Endodermal cell (in vitro differentiated cells): ENCODE data around the gene GRM6. TPM values are rescaled to one million over a fixed set of nuclear protein-coding genes. Genes with fewer than 3 reads are reported as not detected.

Experiments used
- DNase-seq: peaks from one replicate; pipeline ENCODE4 v3.0.0-alpha.2; 2017
- H3K27ac ChIP-seq: 2 replicates; pipeline ENCODE4 v1.5.1; 2013; ENCODE audit warnings: mild to moderate bottlenecking, low read depth, low read length, moderate library complexity
- H3K27me3 ChIP-seq: 2 replicates; pipeline ENCODE4 v1.6.1; 2013; ENCODE audit warnings: mild to moderate bottlenecking, low read length, moderate library complexity; ENCODE audit not compliant: insufficient read depth, control insufficient read depth, poor library complexity, severe bottlenecking
- H3K36me3 ChIP-seq: 2 replicates; pipeline ENCODE4 v1.7.0; 2013; ENCODE audit warnings: mild to moderate bottlenecking, low read length, moderate library complexity; ENCODE audit not compliant: control insufficient read depth, insufficient read depth
- H3K4me1 ChIP-seq: one replicate; pipeline ENCODE4 v1.7.0; 2013; ENCODE audit warnings: low read length; ENCODE audit not compliant: control insufficient read depth, insufficient read depth
- H3K4me3 ChIP-seq: 2 replicates; pipeline ENCODE4 v1.5.1; 2013; ENCODE audit warnings: mild to moderate bottlenecking, low read length, moderate library complexity
- H3K9ac ChIP-seq: 2 replicates; pipeline ENCODE4 v1.6.1; 2013; ENCODE audit warnings: mild to moderate bottlenecking, low read length, moderate library complexity; ENCODE audit not compliant: poor library complexity, severe bottlenecking; ENCODE audit errors: extremely low read depth
- H3K9me3 ChIP-seq: 2 replicates; pipeline ENCODE4 v1.6.1; 2013; ENCODE audit warnings: mild to moderate bottlenecking, low read length, moderate library complexity; ENCODE audit not compliant: control insufficient read depth
- H3K27ac Mint-ChIP-seq: 2 replicates; pipeline ENCODE4 v1.8.0; 2020; ENCODE audit warnings: mixed read lengths
- H3K27me3 Mint-ChIP-seq: 2 replicates; pipeline ENCODE4 v1.8.0; 2021; ENCODE audit warnings: mild to moderate bottlenecking, mixed read lengths; ENCODE audit not compliant: insufficient read depth
- H3K36me3 Mint-ChIP-seq: 2 replicates; pipeline ENCODE4 v1.8.0; 2020; ENCODE audit warnings: low read depth, mixed read lengths
- H3K4me1 Mint-ChIP-seq: 2 replicates; pipeline ENCODE4 v1.8.0; 2020; ENCODE audit warnings: mixed read lengths
- H3K4me3 Mint-ChIP-seq: 2 replicates; pipeline ENCODE4 v1.8.0; 2020; ENCODE audit warnings: mild to moderate bottlenecking, moderate library complexity, mixed read lengths
- H3K9me3 Mint-ChIP-seq: 2 replicates; pipeline ENCODE4 v1.8.0; 2020; ENCODE audit warnings: mild to moderate bottlenecking, mixed read lengths
- CTCF ChIP-seq: fragments of 200-600 bp; sonication (generic); conservative IDR thresholded peaks from 2 replicates; pipeline ENCODE4 v1.5.0; 2021; ENCODE audit warnings: antibody characterized with exemption, mild to moderate bottlenecking
- WGBS, 2 experiments: methylation state at CpG; one replicate each; pipeline versions ENCODE4 v1.1.5 to v1.1.7; 2013; ENCODE audit warnings: missing lambda C conversion rate in 2 of 2, mixed read lengths in 1 of 2; ENCODE audit not compliant: insufficient coverage in 1 of 2, insufficient read length in 1 of 2; 5-methylcytosine and 5-hydroxymethylcytosine counted together
- long read RNA-seq, 4 experiments: library from polyadenylated mRNA in 2 of 4; library from RNA in 1 of 4; library from capped mRNA in 1 of 4; stranded (forward) in 3 of 4; unstranded in 1 of 4; transcript quantifications; one replicate each; pipeline ENCODE4 v2.0.0, GENCODE V29; 2020 to 2021; ENCODE audit warnings: inconsistent platforms in 1 of 4
- polyA plus RNA-seq, 2 experiments: library from polyadenylated mRNA; stranded (reverse); fragments of 50-300 nt; gene quantifications; one replicate each; pipeline ENCODE4 v1.2.3, GENCODE V29; 2013
- total RNA-seq, 2 donors: library from RNA; stranded (reverse); fragmentation: NEBNext Ultra II Directional in 1 of 2; extraction: Animal tissue kit (Norgen Biotek cat#: 25700) in 1 of 2; gene quantifications; 2 replicates in 1 of 2; 3 replicates in 1 of 2; pipeline ENCODE4 v1.2.1, GENCODE V29; 2021

The GRM6 gene
- total RNA-seq, result not detected
- not detected for polyA plus RNA-seq (2013, experiment 1 of 2)
- not detected for polyA plus RNA-seq (2013, experiment 2 of 2)
- long read RNA-seq, experiment 1, result 0 reads
- long read RNA-seq, experiment 2, result 0 reads
- long read RNA-seq, experiment 3, result 0 reads
- long read RNA-seq, experiment 4, result 0 reads

GRCh38 chr5:178994580-178995340 is at the start of gene GRM6:
GRM6 (minus strand) TSS chr5:178995320; CDS start chr5:178994944, 376 bp downstream.
- peaks cover 4% of the 10 kb centered on the region for H3K4me1 Mint-ChIP-seq
- no peak for TF ChIP-seq CTCF
- H3K36me3 Mint-ChIP-seq, result no peaks in the 10 kb centered on the region
- H3K27ac ChIP-seq, result no peak within 1 kb of the TSS
- no peaks in the 10 kb centered on the region for H3K4me1 ChIP-seq
- WGBS, 2 experiments, result 20 to 21% methylated on average over 11 to 97 of the region's 97 CpGs
- peak within 1 kb of the TSS; percentile 22 for H3K4me3 Mint-ChIP-seq
- H3K27me3 Mint-ChIP-seq, result peaks cover 64% of the 10 kb centered on the region
- H3K4me3 ChIP-seq, result no peak within 1 kb of the TSS
- peaks cover 6% of the 10 kb centered on the region for H3K9me3 ChIP-seq
- DNase-seq, result peak; percentile 76
- no peak within 1 kb of the TSS for H3K9ac ChIP-seq
- H3K9me3 Mint-ChIP-seq, result peaks cover 10% of the 10 kb centered on the region
- no peaks in the 10 kb centered on the region for H3K36me3 ChIP-seq
- H3K27ac Mint-ChIP-seq, result no peak within 1 kb of the TSS
- H3K27me3 ChIP-seq, result peaks cover 46% of the 10 kb centered on the region

- peaks cover 78% of the 10 kb centered on the region for H3K9me3 Mint-ChIP-seq
- H3K27ac ChIP-seq, result no peak overlapping the region
- no peak for TF ChIP-seq CTCF
- no peaks in the 10 kb centered on the region for H3K4me1 ChIP-seq
- no peak overlapping the region for H3K4me3 Mint-ChIP-seq
- no peaks in the 10 kb centered on the region for H3K27me3 Mint-ChIP-seq
- no peaks in the 10 kb centered on the region for H3K27me3 ChIP-seq
- no peak overlapping the region for H3K9ac ChIP-seq
- no peak overlapping the region for H3K27ac Mint-ChIP-seq
- no peaks in the 10 kb centered on the region for H3K36me3 ChIP-seq
- peaks cover 34% of the 10 kb centered on the region for H3K9me3 ChIP-seq
- no peak for DNase-seq
- WGBS, 2 experiments, result 88 to 100% methylated on average over 1 to 2 of the region's 2 CpGs
- H3K4me1 Mint-ChIP-seq, result no peaks in the 10 kb centered on the region
- H3K36me3 Mint-ChIP-seq, result no peaks in the 10 kb centered on the region
- no peak overlapping the region for H3K4me3 ChIP-seq
These were observed 49.6 kb upstream of the GRM6 start for GRCh38 chr5:179044765-179045164.

- 93 to 100% methylated on average over 1 to 7 of the region's 7 CpGs for WGBS, 2 experiments
- no peak overlapping the region for H3K4me3 Mint-ChIP-seq
- no peak overlapping the region for H3K27ac ChIP-seq
- no peak overlapping the region for H3K9ac ChIP-seq
- H3K36me3 Mint-ChIP-seq, result peaks cover 70% of the 10 kb centered on the region
- H3K27ac Mint-ChIP-seq, result no peak overlapping the region
- H3K4me1 ChIP-seq, result no peaks in the 10 kb centered on the region
- H3K9me3 Mint-ChIP-seq, result peaks cover 97% of the 10 kb centered on the region
- peaks cover 3% of the 10 kb centered on the region for H3K27me3 Mint-ChIP-seq
- no peak for TF ChIP-seq CTCF
- no peaks in the 10 kb centered on the region for H3K4me1 Mint-ChIP-seq
- H3K27me3 ChIP-seq, result no peaks in the 10 kb centered on the region
- no peak for DNase-seq
- H3K36me3 ChIP-seq, result peaks cover 61% of the 10 kb centered on the region
- peaks cover 88% of the 10 kb centered on the region for H3K9me3 ChIP-seq
- peak overlapping the region; percentile 62 for H3K4me3 ChIP-seq
These were observed 38.0 kb upstream of the GRM6 start for GRCh38 chr5:179033004-179033580.
